IMR-90 (cell line): ENCODE results near the gene MRPS7. TPM values are rescaled to one million over a fixed set of nuclear protein-coding genes. Genes with fewer than 3 reads are reported as not detected.

Experiments
- ATAC-seq: fragments of 200-7000 bp; cut with Tn5 transposase; 2 replicates; pipeline ENCODE4 v1.9.1; 2020; ENCODE audit warnings: low read depth, mild to moderate bottlenecking, moderate library complexity
- Bru-seq: library from RNA; stranded (reverse); fragments of 400-500 nt; gene quantifications from one replicate; lab custom pipeline; 2021; lab: Mats Ljungman, UMichigan
- BruChase-seq, 2 experiments: library from RNA; stranded (reverse); fragments of 400-500 nt; gene quantifications; one replicate each; lab custom pipeline; 2021; lab: Mats Ljungman, UMichigan
- BruUV-seq: library from RNA; stranded (reverse); fragments of 400-500 nt; replicated peaks from 2 replicates; lab custom pipeline; 2021; lab: Mats Ljungman, UMichigan
- CTCF ChIA-PET: fragments of 300-600 bp; formaldehyde crosslinking; extraction: SDS; loops from one replicate; lab custom pipeline; 2021; ENCODE audit warnings: antibody characterized with exemption; lab: Yijun Ruan, JAX
- POLR2A ChIA-PET: fragments of 300-600 bp; sonication (Branson Sonifier 250); formaldehyde crosslinking; loops from one replicate; lab custom pipeline; 2022; ENCODE audit warnings: antibody characterized with exemption; ENCODE audit not compliant: unreplicated experiment; lab: Charles Lee
- DNase-seq: peaks from one replicate; pipeline ENCODE4 v3.0.0; 2013
- H2AFZ ChIP-seq: replicated peaks from 2 replicates; pipeline ENCODE3; 2013; ENCODE audit warnings: low read length, mild to moderate bottlenecking; ENCODE audit not compliant: poor library complexity
- H2AK5ac ChIP-seq: 2 replicates; pipeline ENCODE4 v1.6.1; 2013; ENCODE audit warnings: low read depth, low read length, inconsistent platforms
- H2AK9ac ChIP-seq: replicated peaks from 2 replicates; pipeline ENCODE3; 2013; ENCODE audit warnings: mild to moderate bottlenecking, low read depth, low read length, moderate library complexity; ENCODE audit not compliant: poor library complexity
- H2BK120ac ChIP-seq: 2 replicates; pipeline ENCODE4 v1.6.1; 2013; ENCODE audit warnings: low read depth, low read length, inconsistent platforms
- H2BK15ac ChIP-seq: 3 replicates; pipeline ENCODE4 v1.6.1; 2013; ENCODE audit warnings: low read depth, low read length, inconsistent platforms
- H2BK20ac ChIP-seq: 2 replicates; pipeline ENCODE4 v1.6.1; 2013; ENCODE audit warnings: low read depth, mild to moderate bottlenecking, inconsistent platforms, low read length, moderate library complexity
- H2BK5ac ChIP-seq: 2 replicates; pipeline ENCODE4 v1.6.1; 2013; ENCODE audit warnings: mild to moderate bottlenecking, low read depth, low read length, inconsistent platforms; ENCODE audit not compliant: poor library complexity, severe bottlenecking
- H3K14ac ChIP-seq: replicated peaks from 2 replicates; pipeline ENCODE4 v1.6.1; 2013; ENCODE audit warnings: low read depth, low read length, inconsistent platforms
- H3K18ac ChIP-seq: 2 replicates; pipeline ENCODE4 v1.6.1; 2013; ENCODE audit warnings: low read depth, low read length, control low read depth
- H3K23ac ChIP-seq: 2 replicates; pipeline ENCODE4 v1.6.1; 2013; ENCODE audit warnings: low read depth, low read length, inconsistent platforms
- H3K27ac ChIP-seq: 2 replicates; pipeline ENCODE4 v1.5.1; 2013; ENCODE audit warnings: mild to moderate bottlenecking, control low read depth, low read length; ENCODE audit not compliant: insufficient read depth
- H3K27me3 ChIP-seq: 2 replicates; pipeline ENCODE4 v1.6.1; 2013; ENCODE audit warnings: low read length; ENCODE audit not compliant: control insufficient read depth, insufficient read depth
- H3K36me3 ChIP-seq: 2 replicates; pipeline ENCODE4 v1.6.1; 2013; ENCODE audit warnings: low read length, mixed read lengths; ENCODE audit not compliant: control insufficient read depth, insufficient read depth
- H3K4ac ChIP-seq: 2 replicates; pipeline ENCODE4 v1.6.1; 2013; ENCODE audit warnings: low read depth, low read length, inconsistent platforms
- H3K4me1 ChIP-seq: 2 replicates; pipeline ENCODE4 v1.6.1; 2013; ENCODE audit warnings: low read length, mixed read lengths; ENCODE audit not compliant: control insufficient read depth, insufficient read depth
- H3K4me2 ChIP-seq: 2 replicates; pipeline ENCODE4 v1.6.1; 2013; ENCODE audit warnings: low read depth, mild to moderate bottlenecking, control low read depth, low read length, moderate library complexity
- H3K4me3 ChIP-seq: 2 replicates; pipeline ENCODE4 v1.5.1; 2013; ENCODE audit warnings: low read depth, mild to moderate bottlenecking, control low read depth, low read length, moderate library complexity; ENCODE audit not compliant: insufficient read depth
- H3K56ac ChIP-seq: 2 replicates; pipeline ENCODE4 v1.6.1; 2013; ENCODE audit warnings: low read length, inconsistent platforms; ENCODE audit not compliant: insufficient read depth; ENCODE audit errors: extremely low read depth
- H3K79me1 ChIP-seq, 2 experiments: 2 replicates each; pipeline ENCODE4 v1.6.1; 2013; ENCODE audit warnings: low read length in 2 of 2, inconsistent platforms in 1 of 2, low read depth in 1 of 2
- H3K9ac ChIP-seq: 2 replicates; pipeline ENCODE4 v1.6.1; 2013; ENCODE audit warnings: low read depth, low read length, control low read depth
- H3K9me1 ChIP-seq: 2 replicates; pipeline ENCODE4 v1.6.1; 2013; ENCODE audit warnings: low read length, inconsistent platforms; ENCODE audit not compliant: insufficient read depth
- H3K9me3 ChIP-seq: 2 replicates; pipeline ENCODE4 v1.6.1; 2013; ENCODE audit warnings: low read length; ENCODE audit not compliant: control insufficient read depth, insufficient read depth
- H4K20me1 ChIP-seq: 2 replicates; pipeline ENCODE4 v1.6.1; 2013; ENCODE audit warnings: low read length, inconsistent platforms; ENCODE audit not compliant: insufficient read depth
- H4K5ac ChIP-seq: 2 replicates; pipeline ENCODE4 v1.6.1; 2013; ENCODE audit warnings: mild to moderate bottlenecking, low read depth, low read length, control low read depth
- H4K8ac ChIP-seq, 2 experiments: 2 replicates each; pipeline ENCODE4 v1.6.1; 2013; ENCODE audit warnings: low read depth in 2 of 2, low read length in 2 of 2, control low read depth in 1 of 2, inconsistent platforms in 1 of 2
- H4K91ac ChIP-seq: 2 replicates; pipeline ENCODE4 v1.6.1; 2013; ENCODE audit warnings: low read depth, low read length, inconsistent platforms; ENCODE audit not compliant: insufficient read depth
- BHLHE40 ChIP-seq: fragments of 150-350 bp; IDR thresholded peaks from 2 replicates; pipeline ENCODE4 v1.6.1; 2016; ENCODE audit warnings: mild to moderate bottlenecking, low read depth, low read length
- CEBPB ChIP-seq: IDR thresholded peaks from 2 replicates; pipeline ENCODE4 v1.6.1; 2012; ENCODE audit warnings: low read depth, low read length, improper control_type of control experiment
- FOS ChIP-seq: fragments of 150-350 bp; IDR thresholded peaks from 2 replicates; pipeline ENCODE4 v1.6.1; 2016; ENCODE audit warnings: low read depth, low read length
- MAFK ChIP-seq: IDR thresholded peaks from 2 replicates; pipeline ENCODE4 v1.6.1; 2012; ENCODE audit warnings: low read depth, low read length, improper control_type of control experiment
- POLR2A ChIP-seq: IDR thresholded peaks from 2 replicates; pipeline ENCODE4 v1.6.1; 2012; ENCODE audit warnings: mild to moderate bottlenecking, low read depth, low read length
- RAD21 ChIP-seq: IDR thresholded peaks from 2 replicates; pipeline ENCODE4 v1.6.1; 2012; ENCODE audit warnings: low read length, improper control_type of control experiment
- RCOR1 ChIP-seq: IDR thresholded peaks from 2 replicates; pipeline ENCODE4 v1.6.1; 2012; ENCODE audit warnings: mild to moderate bottlenecking, low read length, improper control_type of control experiment; ENCODE audit not compliant: insufficient replicate concordance
- RFX5 ChIP-seq: IDR thresholded peaks from 2 replicates; pipeline ENCODE4 v1.8.0; 2012; ENCODE audit warnings: low read depth, mild to moderate bottlenecking, low read length, moderate library complexity
- WGBS, 2 experiments: methylation state at CpG; one replicate each; pipeline versions ENCODE4 v1.1.5 to v1.1.7; 2013; ENCODE audit warnings: missing lambda C conversion rate in 2 of 2; ENCODE audit not compliant: insufficient read length in 1 of 2; ENCODE audit errors: extremely low coverage in 2 of 2; 5-methylcytosine and 5-hydroxymethylcytosine counted together
- dilution Hi-C: fragments of 300-500 bp; cut with HindIII; formaldehyde crosslinking; loops from one replicate; pipeline ENCODE4 v1.14.3; 2018; ENCODE audit warnings: low sequenced_read_pairs; ENCODE audit not compliant: unreplicated experiment
- in situ Hi-C: fragments of 300-500 bp; cut with MboI; formaldehyde crosslinking; loops from 3 replicates; pipeline ENCODE4 v1.14.3; 2019; ENCODE audit warnings: low sequenced_read_pairs, inconsistent platforms, mixed read lengths
- intact Hi-C: fragments of 100-400 bp; cut with micrococcal nuclease; formaldehyde crosslinking; loops from 2 replicates; pipeline ENCODE4 v1.10.0; 2022
- long read RNA-seq: library from polyadenylated mRNA; unstranded; transcript quantifications from one replicate; pipeline ENCODE4 v2.0.0, GENCODE V29; 2021; ENCODE audit not compliant: unreplicated experiment
- polyA plus RNA-seq, 3 experiments: library from polyadenylated mRNA; depleted of rRNA; stranded (reverse); fragments of >200 nt; gene quantifications; 2 replicates each; pipeline ENCODE4 v1.2.3, GENCODE V29; 2012; ENCODE audit warnings: low replicate concordance in 1 of 3
- total RNA-seq: library from RNA; depleted of rRNA; stranded (reverse); fragments of >200 nt; gene quantifications from 2 replicates; pipeline ENCODE4 v1.2.3, GENCODE V29; 2012; rRNA removed
- TF ChIP-seq, protein P1 (sequence below): conservative IDR thresholded peaks from 2 replicates; pipeline ENCODE4 v1.5.1; 2012; ENCODE audit warnings: mild to moderate bottlenecking, low read depth, low read length, improper control_type of control experiment
- TF ChIP-seq, protein P2 (sequence below): fragments of 150-350 bp; IDR thresholded peaks from 2 replicates; pipeline ENCODE4 v1.6.1; 2016; ENCODE audit warnings: low read depth, mild to moderate bottlenecking, low read length, moderate library complexity, borderline replicate concordance
- TF ChIP-seq, protein P3 (sequence below): fragments of 150-350 bp; IDR thresholded peaks from 2 replicates; pipeline ENCODE4 v1.6.1; 2017; ENCODE audit warnings: mild to moderate bottlenecking, antibody characterized with exemption, low read length, low read depth

The MRPS7 gene
- 55.9 and 62.5 TPM in 2 replicates for total RNA-seq
- 60.5 and 70.3 TPM in 2 replicates for polyA plus RNA-seq (2012; rRNA removed)
- 35.4 and 53.8 TPM in 2 replicates for polyA plus RNA-seq (2012; cell fraction: cytosol; rRNA removed)
- 22.2 and 34.6 TPM in 2 replicates for polyA plus RNA-seq (2012; cell fraction: nucleus; rRNA removed; ENCODE audit: low replicate concordance)
- Bru-seq, nascent RNA: percentile 65 among the genes with signal in this experiment
- BruChase-seq, experiment 1, labeled RNA remaining after a 6-hour chase: percentile 61 among the genes with signal in this experiment
- BruChase-seq, experiment 2, labeled RNA remaining after a 2-hour chase: percentile 55 among the genes with signal in this experiment
- long read RNA-seq, transcript MRPS7-201 (5 exons, 1,406 nt): major isoform, 59 of 78 reads
- long read RNA-seq, partial matches to known transcripts: 5 of 78 reads
- long read RNA-seq, other reads (novel, unspliced or antisense): 9 of 78 reads

DNA sequence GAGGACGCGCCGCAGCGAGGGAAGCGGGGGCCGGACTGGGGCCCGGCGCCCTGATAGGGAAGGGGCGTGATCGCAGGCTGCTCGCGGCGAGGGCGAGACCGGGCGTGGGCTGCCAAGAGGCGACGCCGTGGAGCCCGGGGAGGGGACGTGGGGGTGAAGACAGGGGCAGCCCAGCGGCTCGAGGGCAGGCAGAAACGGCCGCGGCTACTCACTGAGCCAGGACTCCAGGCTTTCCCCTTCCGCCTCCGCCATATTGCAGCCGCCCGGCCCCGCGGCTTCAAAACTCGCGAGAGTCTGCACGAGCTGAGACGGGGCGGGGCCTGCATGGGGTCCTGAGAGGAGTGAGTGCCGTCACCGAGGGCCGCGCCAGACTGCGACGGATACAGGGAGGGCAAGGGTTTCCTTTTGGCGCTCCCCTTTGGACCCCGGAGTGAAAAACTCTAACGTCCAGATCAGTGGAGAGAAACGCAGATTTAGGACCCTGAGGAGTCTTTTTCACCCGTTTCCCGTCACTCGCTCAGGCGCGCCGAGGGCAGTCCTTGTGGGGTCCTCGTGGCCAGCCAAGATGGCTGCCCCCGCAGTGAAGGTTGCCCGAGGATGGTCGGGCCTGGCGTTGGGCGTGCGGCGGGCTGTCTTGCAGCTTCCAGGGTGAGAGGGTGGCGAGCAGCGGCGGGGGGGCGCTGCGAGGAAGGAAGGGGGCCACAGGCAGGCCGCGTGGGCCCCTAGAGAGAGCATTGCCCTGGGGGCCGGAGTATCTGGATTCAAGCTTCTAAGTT is at the start of gene MRPS7, which contains the start of gene GGA3:
TSS of gene MRPS7 (plus strand) at position 544 of the 776 bp plus-strand sequence. CDS start at position 566, 22 bp downstream.
TSS of gene GGA3 (minus strand) at position 271 of the 776 bp plus-strand sequence. CDS start at position 252, 19 bp downstream.
- intact Hi-C loops (no loop called here), dilution Hi-C loops (no loop called here), in situ Hi-C loops (no loop called here)
- Histone ChIP-seq H4K8ac (peak within 1 kb of the TSS; percentile 97), H3K4me3 (peak within 1 kb of the TSS; percentile 91), H3K27ac (peak within 1 kb of the TSS; percentile 95), H4K5ac (peak within 1 kb of the TSS; percentile 89), H3K27me3 (no peaks in the 10 kb centered on the region), H3K18ac (peak within 1 kb of the TSS; percentile 89), H3K23ac (peak within 1 kb of the TSS; percentile 95), H3K9me3 (no peaks in the 10 kb centered on the region), H3K56ac (peak within 1 kb of the TSS; percentile 96), H2BK5ac (peak within 1 kb of the TSS; percentile 93), H3K9me1 (peaks cover 7% of the 10 kb centered on the region), H3K4me1 (peaks cover 3% of the 10 kb centered on the region), H4K20me1 (peaks cover 22% of the 10 kb centered on the region; the same call in 1 of the 2 replicates), H2AK9ac (peak within 1 kb of the TSS; percentile 94), H3K14ac (peak within 1 kb of the TSS; percentile 97), H2BK15ac (peak within 1 kb of the TSS; percentile 95), H2BK120ac (peak within 1 kb of the TSS; percentile 87), H4K91ac (peak within 1 kb of the TSS; percentile 95), H2AK5ac (peak within 1 kb of the TSS; percentile 79), H3K9ac (peak within 1 kb of the TSS; percentile 97), H2AFZ (peak within 1 kb of the TSS; percentile 94), H3K4me2 (peak within 1 kb of the TSS; percentile 98), H3K79me1 (peaks cover 37 to 48% of the 10 kb centered on the region in 2 experiments), H3K4ac (peak within 1 kb of the TSS; percentile 92), H3K36me3 (peaks cover 20% of the 10 kb centered on the region), H2BK20ac (peak within 1 kb of the TSS; percentile 70; the same call in 1 of the 2 replicates)
- 1% methylated on average over 43 of the region's 69 CpGs; no CpG with 5 or more reads in 1 of the 2 experiments for WGBS, 2 experiments
- peak; percentile 98 for ATAC-seq
- BruUV-seq: TSS peak; percentile 73
- peak; percentile 90 for DNase-seq
- ChIA-PET POLR2A (interaction anchor here (0.6 to 1.5 kb wide), 3 partner anchors 10 to 220 kb away, joined by 3 to 7 read pairs (median 4); partner anchors contain the start of gene MIF4GD), CTCF (interaction anchor here (1.2 to 3.2 kb wide), 2 partner anchors 10 to 148 kb away, joined by 5 to 18 read pairs; partner anchors contain the start of gene MIF4GD)
- TF ChIP-seq FOS: no peak
- TF ChIP-seq BHLHE40: peak; percentile 53
- peak; percentile 89 for TF ChIP-seq POLR2A
- no peak for TF ChIP-seq RCOR1
- no peak for TF ChIP-seq RFX5
- TF ChIP-seq, protein P1, sequence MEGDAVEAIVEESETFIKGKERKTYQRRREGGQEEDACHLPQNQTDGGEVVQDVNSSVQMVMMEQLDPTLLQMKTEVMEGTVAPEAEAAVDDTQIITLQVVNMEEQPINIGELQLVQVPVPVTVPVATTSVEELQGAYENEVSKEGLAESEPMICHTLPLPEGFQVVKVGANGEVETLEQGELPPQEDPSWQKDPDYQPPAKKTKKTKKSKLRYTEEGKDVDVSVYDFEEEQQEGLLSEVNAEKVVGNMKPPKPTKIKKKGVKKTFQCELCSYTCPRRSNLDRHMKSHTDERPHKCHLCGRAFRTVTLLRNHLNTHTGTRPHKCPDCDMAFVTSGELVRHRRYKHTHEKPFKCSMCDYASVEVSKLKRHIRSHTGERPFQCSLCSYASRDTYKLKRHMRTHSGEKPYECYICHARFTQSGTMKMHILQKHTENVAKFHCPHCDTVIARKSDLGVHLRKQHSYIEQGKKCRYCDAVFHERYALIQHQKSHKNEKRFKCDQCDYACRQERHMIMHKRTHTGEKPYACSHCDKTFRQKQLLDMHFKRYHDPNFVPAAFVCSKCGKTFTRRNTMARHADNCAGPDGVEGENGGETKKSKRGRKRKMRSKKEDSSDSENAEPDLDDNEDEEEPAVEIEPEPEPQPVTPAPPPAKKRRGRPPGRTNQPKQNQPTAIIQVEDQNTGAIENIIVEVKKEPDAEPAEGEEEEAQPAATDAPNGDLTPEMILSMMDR: no peak
- no peak for TF ChIP-seq RAD21
- TF ChIP-seq CEBPB: no peak
- TF ChIP-seq, protein P2, sequence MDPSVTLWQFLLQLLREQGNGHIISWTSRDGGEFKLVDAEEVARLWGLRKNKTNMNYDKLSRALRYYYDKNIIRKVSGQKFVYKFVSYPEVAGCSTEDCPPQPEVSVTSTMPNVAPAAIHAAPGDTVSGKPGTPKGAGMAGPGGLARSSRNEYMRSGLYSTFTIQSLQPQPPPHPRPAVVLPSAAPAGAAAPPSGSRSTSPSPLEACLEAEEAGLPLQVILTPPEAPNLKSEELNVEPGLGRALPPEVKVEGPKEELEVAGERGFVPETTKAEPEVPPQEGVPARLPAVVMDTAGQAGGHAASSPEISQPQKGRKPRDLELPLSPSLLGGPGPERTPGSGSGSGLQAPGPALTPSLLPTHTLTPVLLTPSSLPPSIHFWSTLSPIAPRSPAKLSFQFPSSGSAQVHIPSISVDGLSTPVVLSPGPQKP: no peak
- TF ChIP-seq MAFK: no peak
- TF ChIP-seq, protein P3, sequence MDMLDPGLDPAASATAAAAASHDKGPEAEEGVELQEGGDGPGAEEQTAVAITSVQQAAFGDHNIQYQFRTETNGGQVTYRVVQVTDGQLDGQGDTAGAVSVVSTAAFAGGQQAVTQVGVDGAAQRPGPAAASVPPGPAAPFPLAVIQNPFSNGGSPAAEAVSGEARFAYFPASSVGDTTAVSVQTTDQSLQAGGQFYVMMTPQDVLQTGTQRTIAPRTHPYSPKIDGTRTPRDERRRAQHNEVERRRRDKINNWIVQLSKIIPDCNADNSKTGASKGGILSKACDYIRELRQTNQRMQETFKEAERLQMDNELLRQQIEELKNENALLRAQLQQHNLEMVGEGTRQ: peak; percentile 48; the same call in 1 of the 2 replicates
